Measurements from ENCODE around the gene ALDH3B1. TPM values are rescaled to one million over a fixed set of nuclear protein-coding genes. Genes with fewer than 3 reads are reported as not detected.

ALDH3B1 gene
- total RNA-seq, 2 donors from 2014 or later, result 15.2 to 18.4 TPM

GRCh38 chr11:68074584-68075352, 64.6 kb downstream of the ALDH3B1 start:
- no peak for ATAC-seq
- H3K4me3 ChIP-seq, result no peak overlapping the region
- 42 to 49% methylated on average over 10 of the region's 10 CpGs for WGBS, 2 donors
- intact Hi-C loops (cut with DNase I), result no loop called here
- no peaks in the 10 kb centered on the region for H3K27me3 ChIP-seq
- H3K36me3 ChIP-seq (replicated peaks in 1 of 2; ENCODE audit: insufficient read depth in 1 of 2, low read depth in 2 of 2), result peaks cover 0 to 13% of the 10 kb centered on the region in 2 donors
- H3K4me1 ChIP-seq, result peaks cover 24% of the 10 kb centered on the region
- no peak for TF ChIP-seq POLR2A (IDR thresholded peaks at IDR 0.05)
- TF ChIP-seq CTCF (IDR thresholded peaks at IDR 0.05), result no peak
- no peak for DNase-seq
- H3K9me3 ChIP-seq, result no peaks in the 10 kb centered on the region
- no peak overlapping the region for H3K27ac ChIP-seq

GRCh38 chr11:68076371-68077042, 66.4 kb downstream of the ALDH3B1 start:
- Histone ChIP-seq H3K27ac (no peak overlapping the region), H3K36me3 (replicated peaks in 1 of 2; ENCODE audit: insufficient read depth in 1 of 2, low read depth in 2 of 2) (peaks cover 0 to 10% of the 10 kb centered on the region in 2 donors), H3K4me3 (no peak overlapping the region), H3K4me1 (peaks cover 32% of the 10 kb centered on the region), H3K9me3 (no peaks in the 10 kb centered on the region), H3K27me3 (no peaks in the 10 kb centered on the region)
- intact Hi-C loops (cut with DNase I), result no loop called here
- 72 to 77% methylated on average over 11 of the region's 11 CpGs for WGBS, 2 donors
- TF ChIP-seq CTCF (IDR thresholded peaks at IDR 0.05), result peak in 5 of 7 experiments; percentile 7 to 48 (median 23)
- no peak for TF ChIP-seq POLR2A (IDR thresholded peaks at IDR 0.05)
- ATAC-seq (no peak), DNase-seq (peak in 1 of 4 donors; percentile 44)

GRCh38 chr11:68077617-68078582, 67.8 kb downstream of the ALDH3B1 start:
- no peaks in the 10 kb centered on the region for H3K9me3 ChIP-seq
- TF ChIP-seq POLR2A (IDR thresholded peaks at IDR 0.05) (no peak), CTCF (IDR thresholded peaks at IDR 0.05) (peak in 1 of 7 experiments; percentile 13)
- WGBS, 2 donors, result 68 to 70% methylated on average over 8 of the region's 8 CpGs
- intact Hi-C loops (cut with DNase I), result no loop called here
- peaks cover 45% of the 10 kb centered on the region for H3K4me1 ChIP-seq
- H3K27me3 ChIP-seq, result no peaks in the 10 kb centered on the region
- no peak overlapping the region for H3K4me3 ChIP-seq
- H3K27ac ChIP-seq, result peak overlapping the region in 2 of 4 donors; percentile 27 to 42
- peaks cover 0 to 5% of the 10 kb centered on the region in 2 donors for H3K36me3 ChIP-seq (replicated peaks in 1 of 2; ENCODE audit: insufficient read depth in 1 of 2, low read depth in 2 of 2)
- DNase-seq (peak in 1 of 4 donors; percentile 37), ATAC-seq (no peak)

Small RNAs within 50 kb of the gene (microRNA-seq; reads per million reads assigned to microRNA genes)
- gene MIR4691 (ENCODE audit: borderline number of aligned reads in 2 of 2, borderline replicate concordance in 2 of 2) (0 reads per million in 2 donors), gene MIR6753 (ENCODE audit: borderline number of aligned reads in 2 of 2, borderline replicate concordance in 2 of 2) (0 reads per million in 2 donors), gene MIR7113 (ENCODE audit: borderline number of aligned reads in 2 of 2, borderline replicate concordance in 2 of 2) (0 to 2.3 reads per million in 2 donors)

Small RNAs within 50 kb of the gene (small RNA-seq; reads per million reads assigned to genes)
- not detected for gene MIR6753

Other genes starting within 250 kb of the ALDH3B1 start
- gene UNC93B1, start 6.2 kb upstream of the ALDH3B1 start, total RNA-seq, result 10 to 100 TPM; 33.9 to 40.5 TPM
- gene NDUFS8, start 20.4 kb downstream of the ALDH3B1 start, total RNA-seq, result 100 to 1,000 TPM; 108 to 109 TPM
- 100 to 1,000 TPM; 488 to 798 TPM for gene TCIRG1, start 28.7 kb downstream of the ALDH3B1 start, total RNA-seq
- 10 to 100 TPM; 72.1 to 92.6 TPM for gene CHKA, start 111.1 kb downstream of the ALDH3B1 start, total RNA-seq
- gene KMT5B, start 203.0 kb downstream of the ALDH3B1 start, total RNA-seq, result 10 to 100 TPM; 30.0 to 32.2 TPM

All from body of pancreas (tissue), 4 donors.